Measurements from ENCODE around the gene KIRREL3.

KIRREL3 gene

DNA sequence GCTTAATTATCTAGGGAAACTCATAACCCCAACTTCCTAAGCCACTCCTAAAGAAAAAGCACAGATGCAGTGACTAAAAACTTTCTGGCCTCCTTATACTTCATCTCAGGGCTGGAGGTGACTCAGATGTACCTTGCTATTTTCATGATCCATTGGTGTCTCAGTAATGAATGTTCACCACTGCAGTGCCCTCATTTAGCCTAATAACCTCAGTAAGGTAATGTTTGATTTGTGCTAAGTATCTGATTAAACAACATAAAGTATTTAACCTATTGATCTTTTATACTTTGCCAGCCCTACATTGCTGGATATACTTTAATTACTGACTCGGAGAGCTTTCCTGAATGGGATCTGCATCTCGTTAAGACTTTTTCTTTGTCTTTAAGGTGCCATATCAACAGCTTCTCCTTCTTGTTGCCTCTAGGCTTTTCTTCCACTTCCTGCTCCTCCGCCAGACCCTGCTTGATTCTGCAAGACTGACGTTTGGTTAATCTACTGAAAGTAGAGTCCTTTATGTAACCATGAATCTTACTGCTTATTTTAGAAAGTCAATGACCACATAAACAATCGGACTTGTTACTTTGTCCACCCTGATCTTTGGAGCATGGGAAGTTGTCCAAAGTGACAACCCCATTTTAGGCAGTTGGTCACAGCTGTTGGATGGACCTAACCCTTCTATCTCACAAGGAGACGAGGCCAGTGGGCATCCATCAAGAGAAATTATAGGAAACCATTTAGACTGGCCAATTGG lies 342.1 kb downstream of the KIRREL3 start:
- no peak for DNase-seq

DNA sequence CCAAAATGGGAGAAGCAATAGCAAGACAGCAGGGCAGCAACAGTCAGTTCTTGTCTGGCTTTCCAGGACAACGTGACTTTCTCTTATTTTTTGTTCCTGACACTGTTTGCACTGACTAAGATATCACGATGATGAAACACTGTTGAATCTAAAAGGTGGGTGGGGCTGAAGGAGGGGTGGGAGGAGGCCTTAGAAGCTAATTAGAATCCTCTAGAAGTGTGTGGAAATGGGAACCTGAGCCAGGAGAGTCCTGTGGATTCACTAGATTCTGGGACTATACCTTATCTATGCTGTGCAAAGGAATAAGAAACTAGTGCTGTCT lies 344.8 kb downstream of the KIRREL3 start:
- no peak for DNase-seq

DNA sequence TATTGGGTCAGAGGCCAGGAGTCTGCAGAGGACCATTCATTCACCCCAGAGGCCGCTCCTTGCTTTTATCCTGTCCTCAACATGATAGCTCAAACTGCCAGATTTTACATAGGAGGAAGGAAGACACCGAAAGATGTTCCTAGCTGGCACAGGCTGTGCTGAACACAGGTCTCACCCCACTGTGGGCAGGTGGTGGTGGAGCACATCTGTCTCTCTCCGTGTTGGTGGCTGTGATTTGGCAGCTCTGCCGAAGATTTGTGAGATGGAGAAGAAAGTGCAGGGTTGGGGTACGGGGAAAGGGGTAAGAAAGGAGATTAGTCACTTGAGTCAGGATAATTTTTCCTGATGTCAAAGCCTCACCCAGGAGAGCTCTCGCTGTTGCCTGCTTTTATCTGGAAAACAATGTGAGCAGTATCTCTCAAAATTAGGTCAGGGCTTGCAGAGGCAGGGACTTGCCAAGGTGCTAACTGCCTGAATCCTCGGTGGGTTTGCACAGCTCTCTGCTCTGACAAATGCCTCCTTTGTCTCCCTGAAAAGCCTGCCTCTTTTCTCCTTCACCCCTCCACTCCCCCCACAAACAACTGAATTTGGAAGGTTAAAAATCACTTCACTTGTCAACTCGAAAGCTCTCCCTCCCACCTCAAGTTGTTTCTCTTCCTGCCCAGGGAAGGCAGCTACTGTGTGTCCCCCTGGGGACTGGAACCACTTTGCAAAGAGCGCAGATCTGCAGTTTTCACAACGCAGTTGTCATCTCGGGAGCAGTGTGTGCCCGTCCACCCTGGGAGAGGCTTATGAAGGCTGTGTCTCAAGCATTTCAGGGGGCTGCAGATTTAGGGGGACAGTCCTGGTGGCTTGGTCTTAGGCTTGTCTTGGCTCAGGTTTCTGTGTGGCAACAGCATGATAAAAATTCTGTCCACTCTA lies 345.4 kb downstream of the KIRREL3 start:
- DNase-seq = no peak

- no peak for DNase-seq
Observed at GRCh38 chr11:126653040-126653439, 347.5 kb downstream of the KIRREL3 start.

- DNase-seq = no peak
Observed at GRCh38 chr11:126647735-126648134, 352.8 kb downstream of the KIRREL3 start.

- no peak for DNase-seq
Observed at GRCh38 chr11:126646701-126647557, 353.6 kb downstream of the KIRREL3 start.

DNA sequence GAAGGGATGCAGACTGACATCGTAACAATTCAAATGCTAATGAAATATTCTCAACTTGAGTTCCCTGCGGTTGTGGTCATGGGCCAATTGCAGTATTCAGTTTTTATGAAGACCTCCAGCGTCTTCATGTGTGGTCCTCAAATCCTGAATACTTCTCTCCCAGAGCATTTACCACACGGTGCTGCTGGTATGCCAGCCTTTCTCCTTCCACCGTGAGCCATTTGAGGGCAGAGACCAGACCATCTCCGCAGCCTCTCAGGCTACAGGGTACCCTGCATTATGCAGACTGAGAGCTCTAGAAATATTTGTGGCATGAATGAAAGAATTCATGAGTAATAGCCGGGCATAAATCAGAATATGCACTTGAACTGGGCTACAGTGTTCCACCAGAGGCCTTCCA lies 355.4 kb downstream of the KIRREL3 start:
- DNase-seq = no peak

- no peak for DNase-seq
Observed at GRCh38 chr11:126640186-126640585, 360.4 kb downstream of the KIRREL3 start.

- DNase-seq = no peak
Observed at GRCh38 chr11:126639692-126640091, 360.9 kb downstream of the KIRREL3 start.

GRCh38 chr11:126638648-126639047 lies 361.9 kb downstream of the KIRREL3 start:
- no peak for DNase-seq

DNA sequence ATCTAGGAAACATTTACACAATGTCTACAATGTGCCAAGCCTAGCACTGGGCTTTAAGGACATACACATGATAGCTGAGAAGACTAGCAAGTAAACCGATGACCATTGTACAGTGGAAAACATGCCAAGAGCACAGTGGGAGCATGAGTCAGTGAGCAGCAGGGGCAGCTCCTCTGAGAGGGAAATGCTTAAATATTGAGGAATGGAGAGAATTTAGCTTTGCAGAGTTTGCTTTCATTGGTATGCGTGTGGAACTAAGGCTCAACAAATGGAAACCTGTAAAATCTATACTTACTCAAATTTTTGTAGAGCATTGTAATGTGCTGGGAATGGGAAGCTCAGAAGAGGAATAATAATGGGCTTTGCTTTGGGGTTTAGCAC lies 362.8 kb downstream of the KIRREL3 start:
- DNase-seq = no peak

GRCh38 chr11:126636911-126637794 lies 363.4 kb downstream of the KIRREL3 start:
- DNase-seq = no peak

- DNase-seq = no peak
Observed at GRCh38 chr11:126635511-126635910, 365.1 kb downstream of the KIRREL3 start.

- DNase-seq = no peak
Observed at GRCh38 chr11:126634963-126635362, 365.6 kb downstream of the KIRREL3 start.

DNA sequence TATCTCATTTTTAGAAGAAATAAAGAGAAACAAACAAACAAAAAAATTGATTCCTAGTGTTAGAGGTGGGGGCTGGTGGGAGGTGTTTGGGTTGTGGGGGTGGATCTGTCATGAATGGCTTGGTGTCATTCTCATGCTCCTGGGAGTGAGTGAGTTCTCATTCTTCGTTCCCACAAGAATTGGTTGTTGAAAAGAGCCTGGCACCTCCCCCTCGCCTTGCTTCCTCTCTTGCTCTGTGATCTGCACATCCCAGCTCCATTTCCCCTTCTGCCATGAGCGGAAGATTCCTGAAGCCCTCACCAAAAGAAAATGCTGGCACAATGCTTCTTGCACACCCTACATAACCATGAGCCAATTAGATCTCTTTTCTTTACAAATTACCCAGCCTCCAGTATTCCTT lies 367.2 kb downstream of the KIRREL3 start:
- no peak for DNase-seq

DNA sequence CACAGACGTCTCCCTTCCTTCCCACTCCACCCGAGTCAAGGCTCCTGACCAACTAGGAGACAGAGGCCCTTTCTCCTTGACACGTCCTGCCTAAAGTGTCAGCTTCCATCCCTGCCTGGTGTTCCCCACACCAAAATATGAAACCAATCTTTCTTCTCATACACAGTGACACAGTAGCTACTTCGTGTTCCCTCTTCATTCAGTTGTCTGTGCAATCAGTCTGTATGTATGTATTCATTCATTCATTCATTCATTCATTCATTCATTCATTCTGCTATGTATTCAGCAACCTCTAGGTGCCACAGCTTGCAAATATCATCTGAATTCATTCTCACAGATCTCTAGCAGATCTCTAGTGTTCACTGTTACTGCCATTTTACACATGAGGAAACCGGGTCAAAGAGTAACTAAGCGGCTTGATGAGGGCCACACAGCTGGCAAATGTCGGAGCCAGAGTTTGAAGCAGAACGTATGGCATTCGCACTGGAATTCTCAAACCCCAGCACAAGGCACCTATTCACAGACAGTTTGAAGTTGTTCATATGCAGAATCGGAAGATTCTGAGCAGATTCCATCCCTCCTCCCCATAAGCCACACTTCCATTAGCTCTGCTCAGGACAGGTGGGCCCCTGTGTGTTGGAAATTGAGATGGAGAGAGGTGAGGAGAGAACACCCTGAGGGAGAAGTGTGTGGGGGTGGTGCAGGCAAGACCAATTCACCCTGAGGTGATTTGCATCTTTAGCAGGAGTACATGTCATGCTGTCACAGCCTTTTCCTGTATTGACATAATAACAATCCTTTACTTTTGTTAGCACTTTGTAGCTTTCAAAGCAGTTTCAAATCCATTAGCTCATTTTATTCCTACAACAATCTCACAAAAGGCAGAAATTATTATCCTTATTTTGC lies 369.4 kb downstream of the KIRREL3 start:
- no peak for DNase-seq

GRCh38 chr11:126630488-126630887 lies 370.1 kb downstream of the KIRREL3 start:
- DNase-seq = no peak

DNA sequence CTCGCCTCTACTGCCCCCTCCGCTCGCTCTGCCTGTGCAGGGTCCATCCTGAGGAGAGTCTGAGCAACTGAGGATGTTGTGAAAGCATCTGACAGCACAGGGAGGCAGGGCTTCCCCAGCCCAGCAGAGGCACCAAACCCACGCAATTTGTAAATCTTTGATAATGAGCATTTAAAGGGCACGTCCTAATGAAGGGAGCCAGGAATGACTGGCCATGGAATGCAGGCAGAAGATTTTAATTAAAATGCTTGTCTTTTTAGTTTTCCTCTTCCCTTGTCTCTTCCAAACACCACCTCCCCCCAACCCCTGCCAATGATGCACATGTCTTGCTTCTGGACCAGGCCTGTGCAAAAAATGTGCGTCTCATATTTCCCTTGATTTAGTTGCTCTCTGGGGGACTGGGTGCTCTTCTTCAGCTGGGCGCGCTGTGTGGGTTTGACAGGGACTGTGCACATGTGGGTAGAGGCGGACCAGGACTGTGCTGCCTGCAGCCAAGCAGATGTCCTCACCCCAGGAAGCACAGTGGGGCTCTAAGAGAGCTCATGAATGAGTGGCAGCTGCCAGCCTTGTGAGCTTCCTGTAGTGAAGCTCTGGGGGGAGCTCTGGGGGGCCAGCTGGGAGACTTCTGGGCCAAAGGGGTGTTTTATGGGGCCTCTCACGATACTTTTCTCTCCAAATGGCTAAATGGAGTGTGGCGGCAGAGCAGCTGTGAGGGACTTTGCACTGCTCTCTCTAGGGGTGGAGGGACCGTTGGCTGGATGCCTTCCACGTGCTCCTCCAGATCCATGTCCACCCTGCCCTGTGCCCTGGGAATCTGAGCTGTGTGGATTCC lies 371.6 kb downstream of the KIRREL3 start:
- DNase-seq = no peak

DNA sequence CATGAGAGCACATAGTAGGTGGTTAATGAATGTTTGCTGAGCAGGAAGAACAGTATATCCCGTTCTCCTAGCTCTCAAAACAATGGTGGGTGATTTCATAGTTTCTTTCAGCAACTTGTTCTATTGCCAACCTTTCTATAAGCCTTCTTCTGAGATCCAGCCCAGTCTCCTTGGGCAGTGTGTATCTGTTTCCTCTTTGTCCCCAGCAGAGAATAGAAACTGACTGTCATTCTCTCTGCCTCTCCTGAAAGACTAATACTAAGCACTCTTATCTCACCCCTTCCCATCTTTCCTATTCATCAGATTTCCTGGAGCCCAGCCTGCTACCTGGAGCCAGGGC lies 372.1 kb downstream of the KIRREL3 start:
- DNase-seq = no peak

- no peak for DNase-seq
Observed at GRCh38 chr11:126627421-126627820, 373.1 kb downstream of the KIRREL3 start.

All from NCI-H510A (cell line).